SK-N-MC (cell line): ENCODE measurements around the gene MOK.

Source experiments
- EZH2 ChIP-seq: fragments of 200-600 bp; sonication (generic); IDR thresholded peaks from one replicate; pipeline ENCODE4 v1.6.1; 2017; ENCODE audit warnings: antibody characterized with exemption
- FOXP2 ChIP-seq: optimal IDR thresholded peaks from 2 replicates; pipeline ENCODE3; 2011; ENCODE audit warnings: mild to moderate bottlenecking, moderate library complexity; ENCODE audit not compliant: insufficient read depth; ENCODE audit errors: extremely low read length, control extremely low read depth
- POLR2AphosphoS5 ChIP-seq: IDR thresholded peaks from 2 replicates; pipeline ENCODE4 v1.6.1; 2012; ENCODE audit warnings: mild to moderate bottlenecking, low read depth, low read length, borderline replicate concordance

DNA sequence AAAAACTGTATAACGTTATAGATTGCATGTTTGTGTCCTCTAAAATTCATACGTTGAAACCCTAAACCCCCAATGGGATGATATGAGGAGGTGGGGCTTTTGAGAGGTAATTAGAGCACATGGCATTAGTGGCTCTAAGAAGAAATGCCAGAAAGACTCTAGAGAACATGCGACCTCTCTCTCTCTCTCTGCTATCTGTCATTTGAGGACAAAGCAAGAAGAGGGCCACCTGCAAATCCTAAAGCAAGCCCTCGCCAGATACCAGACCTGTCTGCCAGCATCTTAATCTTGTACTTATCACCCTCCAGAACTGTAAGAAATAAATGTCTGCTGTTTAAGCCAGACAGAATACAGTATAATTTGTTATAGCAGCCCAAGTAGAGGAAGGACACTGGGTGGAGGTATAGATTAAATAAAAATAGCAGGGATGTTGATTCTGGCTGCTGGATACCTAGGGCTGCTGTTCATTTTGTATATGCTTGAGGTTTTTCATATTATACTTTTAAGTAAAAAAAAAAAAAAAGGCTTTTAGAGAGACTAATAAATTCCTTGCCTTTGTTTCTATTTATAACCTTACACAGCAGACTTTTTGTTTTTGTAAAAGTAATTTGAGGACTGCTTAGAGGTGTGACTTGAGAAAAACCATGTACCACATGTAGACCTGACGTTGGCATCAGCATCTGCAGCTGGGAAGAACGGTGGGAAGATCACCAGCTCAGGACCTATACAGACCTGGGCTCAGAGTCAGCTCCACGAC, 26.9 kb downstream of the MOK start:
- TF ChIP-seq EZH2: no peak
- TF ChIP-seq POLR2AphosphoS5: no peak
- no peak for TF ChIP-seq FOXP2
